Retinal pigment epithelial cell (primary cell): ENCODE data around the gene TUBGCP2.

Experiments
- DNase-seq: peaks from one replicate; pipeline ENCODE4 v3.0.0-alpha.2; 2010; ENCODE audit warnings: low read depth
- H3K4me3 ChIP-seq: 2 replicates; pipeline ENCODE4 v1.5.1; 2011; ENCODE audit warnings: mild to moderate bottlenecking, low read length, control low read depth, moderate library complexity
- TF ChIP-seq, protein P1 (sequence below): conservative IDR thresholded peaks from 2 replicates; pipeline ENCODE4 v1.5.1; 2011; ENCODE audit warnings: low read depth, low read length, control low read depth, inconsistent platforms

Gene TUBGCP2

GRCh38 chr10:133335246-133336117 is 26.8 kb upstream of the TUBGCP2 start:
- no peak for DNase-seq
- H3K4me3 ChIP-seq = peak overlapping the region; percentile 37
- TF ChIP-seq, protein P1, sequence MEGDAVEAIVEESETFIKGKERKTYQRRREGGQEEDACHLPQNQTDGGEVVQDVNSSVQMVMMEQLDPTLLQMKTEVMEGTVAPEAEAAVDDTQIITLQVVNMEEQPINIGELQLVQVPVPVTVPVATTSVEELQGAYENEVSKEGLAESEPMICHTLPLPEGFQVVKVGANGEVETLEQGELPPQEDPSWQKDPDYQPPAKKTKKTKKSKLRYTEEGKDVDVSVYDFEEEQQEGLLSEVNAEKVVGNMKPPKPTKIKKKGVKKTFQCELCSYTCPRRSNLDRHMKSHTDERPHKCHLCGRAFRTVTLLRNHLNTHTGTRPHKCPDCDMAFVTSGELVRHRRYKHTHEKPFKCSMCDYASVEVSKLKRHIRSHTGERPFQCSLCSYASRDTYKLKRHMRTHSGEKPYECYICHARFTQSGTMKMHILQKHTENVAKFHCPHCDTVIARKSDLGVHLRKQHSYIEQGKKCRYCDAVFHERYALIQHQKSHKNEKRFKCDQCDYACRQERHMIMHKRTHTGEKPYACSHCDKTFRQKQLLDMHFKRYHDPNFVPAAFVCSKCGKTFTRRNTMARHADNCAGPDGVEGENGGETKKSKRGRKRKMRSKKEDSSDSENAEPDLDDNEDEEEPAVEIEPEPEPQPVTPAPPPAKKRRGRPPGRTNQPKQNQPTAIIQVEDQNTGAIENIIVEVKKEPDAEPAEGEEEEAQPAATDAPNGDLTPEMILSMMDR = no peak

DNA sequence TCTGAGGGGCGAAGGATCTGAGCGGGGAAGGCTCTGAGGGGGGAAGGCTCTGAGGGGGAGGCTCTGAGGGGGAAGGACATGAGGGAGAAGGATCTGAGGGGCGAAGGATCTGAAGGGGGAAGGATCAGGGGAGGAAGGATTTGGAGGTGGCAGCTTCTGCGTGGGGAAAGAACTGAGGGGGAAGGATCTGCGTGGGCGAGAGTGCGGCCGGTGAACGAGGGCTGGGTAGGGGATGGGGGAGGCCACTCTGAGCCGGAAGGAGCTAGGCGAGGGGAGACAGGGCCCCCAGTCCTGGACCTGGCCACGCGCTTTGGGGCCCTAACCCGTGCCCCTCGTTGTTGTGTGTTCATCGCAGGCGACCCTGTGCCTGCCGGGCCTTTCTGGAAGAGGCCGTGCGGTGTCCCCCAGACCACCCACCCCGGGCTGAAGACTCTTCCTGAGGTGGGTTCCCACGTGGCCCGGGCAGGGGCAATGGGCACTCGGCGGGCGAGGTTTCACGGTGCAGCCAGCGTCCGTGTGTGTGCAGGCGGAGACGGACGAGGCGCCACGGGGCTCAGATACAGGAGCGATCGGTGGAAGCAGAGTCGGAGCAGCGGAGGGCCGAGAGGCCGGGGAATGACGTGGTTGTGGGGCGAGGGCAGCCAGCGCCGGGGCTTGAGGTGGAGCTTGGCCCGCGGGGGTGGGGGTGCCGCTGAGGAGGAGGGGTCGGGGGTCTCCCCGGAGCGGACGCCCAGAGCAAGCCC is 26.0 kb upstream of the TUBGCP2 start:
- TF ChIP-seq, protein P1 = no peak
- DNase-seq = no peak
- H3K4me3 ChIP-seq = peak overlapping the region; percentile 37

- no peak for DNase-seq
- no peak overlapping the region for H3K4me3 ChIP-seq
- TF ChIP-seq, protein P1 = no peak
Observed at GRCh38 chr10:133332936-133333699, 24.4 kb upstream of the TUBGCP2 start.

- DNase-seq = no peak
- TF ChIP-seq, protein P1 = peak; percentile 93
- H3K4me3 ChIP-seq = no peak overlapping the region
Observed at GRCh38 chr10:133329491-133330202, 21.0 kb upstream of the TUBGCP2 start.

DNA sequence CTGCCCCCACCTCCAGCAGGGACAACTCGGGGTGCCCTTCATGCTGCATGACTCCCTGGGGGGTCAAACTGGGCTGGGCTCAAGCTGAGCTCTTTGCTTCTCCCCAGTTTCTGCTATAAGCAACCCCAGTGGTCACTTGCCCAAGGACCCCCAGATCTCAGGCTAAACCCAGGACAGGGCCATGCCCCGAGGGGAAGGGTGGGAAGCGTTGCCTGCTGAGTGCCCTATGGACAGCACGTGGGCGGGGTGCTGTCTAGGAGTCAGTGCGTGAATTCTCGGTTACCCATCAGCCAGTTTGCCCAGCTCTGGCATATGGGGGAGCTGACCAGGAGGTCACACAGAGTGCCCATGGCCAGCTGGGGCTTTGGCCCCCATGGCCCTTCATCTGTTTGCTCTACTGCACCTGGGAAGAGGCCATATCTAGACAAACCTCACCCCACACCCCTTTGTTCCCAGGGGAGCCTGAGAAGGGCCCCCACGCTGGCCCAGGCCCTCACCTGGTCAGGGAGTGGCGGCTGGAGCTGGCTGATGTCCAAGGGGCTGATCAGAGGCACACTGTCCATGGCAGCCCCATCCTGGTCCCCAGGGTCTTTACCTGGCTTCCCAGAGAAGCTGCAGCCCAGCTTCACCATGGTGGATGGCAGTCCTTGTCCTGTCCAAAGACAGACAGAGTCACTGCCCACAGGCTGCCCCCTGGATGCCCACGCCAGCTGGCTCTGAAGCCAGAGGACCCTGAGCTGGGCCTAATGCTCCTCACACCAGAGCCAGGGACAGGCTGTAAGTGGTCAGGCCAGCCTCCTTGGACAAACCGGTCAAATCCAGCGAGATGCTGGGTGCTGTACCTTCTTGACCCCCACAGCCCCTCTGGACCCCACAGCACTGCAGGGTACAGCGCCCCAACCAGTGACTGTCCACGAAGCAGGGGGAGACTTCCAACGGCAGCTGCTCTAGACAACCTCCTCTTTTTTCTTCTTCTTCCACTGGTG is 20.0 kb upstream of the TUBGCP2 start:
- H3K4me3 ChIP-seq = no peak overlapping the region
- TF ChIP-seq, protein P1 = no peak
- no peak for DNase-seq
